CD4-positive, alpha-beta T cell treated with Interleukin-4 for 1 hour (primary cell): Measurements from ENCODE around the gene CADM2.

Experiments
- DNase-seq, 2 donors: peaks; one replicate each; pipeline ENCODE4 v3.0.0-alpha.2; 2020 to 2022

Gene CADM2

GRCh38 chr3:86046436-86047136, 1087.8 kb downstream of the CADM2 start:
- no peak for DNase-seq

DNA sequence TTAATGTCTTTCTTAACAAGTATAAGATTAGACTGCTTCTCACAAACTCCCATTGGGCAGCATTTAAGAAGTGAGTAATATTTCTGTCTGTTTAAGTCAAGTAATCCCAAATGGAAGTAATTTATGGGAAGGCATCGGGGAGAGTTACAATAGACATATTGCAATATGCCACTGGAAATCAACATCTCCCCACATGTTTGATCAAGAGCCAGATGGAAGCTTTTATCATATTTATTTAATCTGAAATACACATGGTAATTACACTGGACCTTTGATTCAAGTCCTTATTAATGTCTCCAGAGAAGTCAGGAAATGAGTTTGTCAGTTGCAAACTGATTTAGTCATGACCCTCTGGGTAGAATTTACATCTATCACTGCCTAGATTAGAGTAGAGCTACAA, 1088.4 kb downstream of the CADM2 start:
- DNase-seq: no peak

- no peak for DNase-seq
Observed at GRCh38 chr3:86051058-86051457, 1092.3 kb downstream of the CADM2 start.

DNA sequence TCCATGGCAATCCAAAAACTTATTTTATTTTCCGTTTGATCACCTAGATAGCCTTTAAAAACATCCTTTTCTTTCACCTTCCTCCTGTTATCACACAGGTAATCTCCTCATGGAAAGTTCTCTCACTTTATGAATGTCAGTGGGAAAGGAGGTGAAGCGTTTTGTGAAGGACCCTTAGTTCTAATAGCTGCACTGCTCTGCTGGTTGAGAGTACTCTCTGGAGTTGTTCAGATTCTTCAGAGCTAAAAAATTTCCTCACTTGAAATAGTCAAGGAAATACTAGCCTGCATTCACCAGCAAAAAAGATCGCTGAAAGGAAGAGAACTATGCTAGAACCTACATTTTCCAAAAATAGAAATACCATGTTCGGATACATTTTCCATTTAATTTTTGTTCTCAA, 1097.2 kb downstream of the CADM2 start:
- DNase-seq: no peak

- no peak for DNase-seq
Observed at GRCh38 chr3:86056962-86057361, 1098.2 kb downstream of the CADM2 start.

DNA sequence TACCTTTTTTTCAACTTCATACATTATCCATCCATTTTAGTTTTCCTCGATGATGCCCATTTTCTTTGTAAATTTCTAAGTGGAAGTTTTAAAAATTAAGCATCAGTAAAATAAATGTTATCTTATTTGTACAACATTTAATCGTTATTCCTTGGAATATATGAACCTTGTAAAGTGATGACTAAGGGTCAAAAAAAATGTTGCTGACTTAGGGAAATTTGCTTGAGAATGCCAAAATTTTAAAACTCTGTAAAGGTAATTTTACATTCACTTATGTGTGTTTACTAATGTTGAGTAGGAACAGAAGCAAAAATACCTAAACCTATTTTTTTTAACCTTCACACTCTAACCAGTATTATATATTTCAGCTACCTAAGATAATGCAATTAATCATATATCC, 1115.0 kb downstream of the CADM2 start:
- DNase-seq: no peak

- DNase-seq: no peak
Observed at GRCh38 chr3:86087160-86087871, 1128.5 kb downstream of the CADM2 start.

DNA sequence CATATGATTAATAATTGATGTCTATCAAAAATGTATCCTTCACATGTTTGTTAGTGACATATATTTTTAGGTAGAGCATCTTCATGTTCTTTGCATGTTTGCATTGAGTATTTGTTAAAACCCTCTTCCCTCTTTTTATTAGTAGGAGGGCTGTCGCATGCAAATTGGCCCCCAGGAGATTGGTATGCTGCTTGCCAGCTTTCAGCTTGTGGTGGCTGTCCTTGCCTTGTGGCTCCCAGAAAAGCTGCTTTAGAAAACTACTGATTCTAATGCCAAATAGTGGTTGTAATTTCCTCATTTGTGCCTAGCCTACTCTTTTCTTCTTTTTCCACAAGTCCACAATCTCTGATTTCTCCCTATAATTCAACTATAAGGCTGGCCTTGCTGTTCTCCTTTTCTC, 1145.4 kb downstream of the CADM2 start:
- no peak for DNase-seq

GRCh38 chr3:86109434-86109833, 1150.6 kb downstream of the CADM2 start:
- DNase-seq: no peak
